Cardiac muscle cell (in vitro differentiated cells and primary cell): Measurements from ENCODE around the gene FAM184B. TPM values are rescaled to one million over a fixed set of nuclear protein-coding genes. Genes with fewer than 3 reads are reported as not detected.
A peak's percentile ranks its signal among the peaks of the same experiment; 100 is the strongest.

Source experiments
- DNase-seq, 2 donors: peaks; one replicate each; pipeline versions ENCODE4 v3.0.0 to v3.0.0-alpha.2; 2010 to 2017; ENCODE audit warnings: low read depth in 1 of 2, low spot score in 1 of 2
- H3K27ac ChIP-seq: fragments of 200-600 bp; sonication (generic); 2 replicates; pipeline ENCODE4 v1.5.1; 2016
- H3K27me3 ChIP-seq: fragments of 200-600 bp; sonication (generic); 2 replicates; pipeline ENCODE4 v1.6.0; 2016; ENCODE audit warnings: control low read depth
- H3K36me3 ChIP-seq: fragments of 200-600 bp; sonication (generic); 2 replicates; pipeline ENCODE4 v1.5.1; 2016; ENCODE audit warnings: control low read depth
- H3K4me1 ChIP-seq: fragments of 200-600 bp; sonication (generic); 2 replicates; pipeline ENCODE4 v1.8.1; 2017; ENCODE audit warnings: low read depth, mild to moderate bottlenecking, mixed run types
- H3K4me3 ChIP-seq: fragments of 200-600 bp; sonication (generic); 2 replicates; pipeline ENCODE4 v1.5.1; 2016; ENCODE audit warnings: mild to moderate bottlenecking
- H3K9me3 ChIP-seq: fragments of 200-600 bp; sonication (generic); 2 replicates; pipeline ENCODE4 v1.5.1; 2017; ENCODE audit warnings: low read depth, mild to moderate bottlenecking, control low read depth
- CTCF ChIP-seq: IDR thresholded peaks from 2 replicates; pipeline ENCODE4 v1.5.1; 2012; ENCODE audit warnings: low read depth, mild to moderate bottlenecking, low read length
- polyA plus RNA-seq: library from polyadenylated mRNA; unstranded; fragments of >200 nt; fragmentation: Nextera tagmentation; extraction: Ambion mirVana; gene quantifications from 2 replicates; pipeline ENCODE4 v1.2.1, GENCODE V29; 2016
- total RNA-seq: library from RNA; depleted of rRNA; stranded (reverse); fragments of >200 nt; gene quantifications from 2 replicates; pipeline ENCODE4 v1.2.3, GENCODE V29; 2016

FAM184B gene
- total and polyA plus RNA-seq, 2 experiments from 2014 or later: not detected

GRCh38 chr4:17614416-17615299 lies 166.8 kb downstream of the FAM184B start, which contains the start of gene MED28:
Gene MED28 (plus strand): TSS chr4:17614641. CDS start chr4:17614655, 14 bp downstream.
- no peaks in the 10 kb centered on the region for H3K9me3 ChIP-seq
- no peak for TF ChIP-seq CTCF
- H3K36me3 ChIP-seq: peaks cover 3% of the 10 kb centered on the region
- peak within 1 kb of the TSS; percentile 99 for H3K4me3 ChIP-seq
- H3K27me3 ChIP-seq: no peaks in the 10 kb centered on the region
- H3K27ac ChIP-seq: peak within 1 kb of the TSS; percentile 88
- peaks cover 7% of the 10 kb centered on the region for H3K4me1 ChIP-seq
- peak; percentile 96 to 99 for DNase-seq

- H3K27ac ChIP-seq: no peak overlapping the region
- no peaks in the 10 kb centered on the region for H3K9me3 ChIP-seq
- no peaks in the 10 kb centered on the region for H3K27me3 ChIP-seq
- peak overlapping the region; percentile 99 for H3K4me3 ChIP-seq
- H3K36me3 ChIP-seq: peaks cover 2% of the 10 kb centered on the region
- no peak for TF ChIP-seq CTCF
- H3K4me1 ChIP-seq: peaks cover 7% of the 10 kb centered on the region
- peak; percentile 1 to 68 for DNase-seq
Measured at GRCh38 chr4:17613761-17614415, 167.5 kb downstream of the FAM184B start.

- peaks cover 28% of the 10 kb centered on the region for H3K36me3 ChIP-seq
Measured at GRCh38 chr4:17605236-17605635, 176.2 kb downstream of the FAM184B start.

GRCh38 chr4:17599826-17600225 lies 181.6 kb downstream of the FAM184B start:
- no peak for TF ChIP-seq CTCF
- no peak overlapping the region for H3K27ac ChIP-seq
- no peaks in the 10 kb centered on the region for H3K9me3 ChIP-seq
- H3K36me3 ChIP-seq: peaks cover 26% of the 10 kb centered on the region
- no peak overlapping the region for H3K4me3 ChIP-seq
- DNase-seq: no peak
- H3K27me3 ChIP-seq: no peaks in the 10 kb centered on the region
- no peaks in the 10 kb centered on the region for H3K4me1 ChIP-seq

More at GRCh38 chr4:17605236-17605635, 176.2 kb downstream of the FAM184B start:
- DNase-seq: no peak
- H3K4me3 ChIP-seq: no peak overlapping the region
- TF ChIP-seq CTCF: no peak
- H3K4me1 ChIP-seq: no peaks in the 10 kb centered on the region
- no peaks in the 10 kb centered on the region for H3K27me3 ChIP-seq
- H3K27ac ChIP-seq: no peak overlapping the region
- H3K9me3 ChIP-seq: no peaks in the 10 kb centered on the region

- TF ChIP-seq CTCF: peak; percentile 24
- Histone ChIP-seq H3K36me3 (peaks cover 25% of the 10 kb centered on the region), H3K27ac (no peak overlapping the region), H3K4me3 (no peak overlapping the region), H3K9me3 (no peaks in the 10 kb centered on the region), H3K4me1 (no peaks in the 10 kb centered on the region), H3K27me3 (no peaks in the 10 kb centered on the region)
- DNase-seq: peak in 1 of 2 donors; percentile 8
Measured at GRCh38 chr4:17597517-17597916, 183.9 kb downstream of the FAM184B start.
